Mesenteric fat pad (tissue), 1 donor: Measurements from ENCODE around the gene UBALD2. TPM values are rescaled to one million over a fixed set of nuclear protein-coding genes. Genes with fewer than 3 reads are reported as not detected.

Experiments
- DNase-seq: peaks from one replicate; pipeline ENCODE4 v3.0.0-alpha.2; 2020; ENCODE audit warnings: low spot score
- total RNA-seq: library from RNA; stranded (reverse); fragmentation: NEBNext Ultra II Directional; extraction: Animal tissue kit (Norgen Biotek cat#: 25700); gene quantifications from one replicate; pipeline ENCODE4 v1.2.1, GENCODE V29; 2021
- donor health status: DM: yes; HTN: yes; CAD: no.

UBALD2 gene
- total RNA-seq, 1 donor from 2014 or later = 59.2 TPM

DNA sequence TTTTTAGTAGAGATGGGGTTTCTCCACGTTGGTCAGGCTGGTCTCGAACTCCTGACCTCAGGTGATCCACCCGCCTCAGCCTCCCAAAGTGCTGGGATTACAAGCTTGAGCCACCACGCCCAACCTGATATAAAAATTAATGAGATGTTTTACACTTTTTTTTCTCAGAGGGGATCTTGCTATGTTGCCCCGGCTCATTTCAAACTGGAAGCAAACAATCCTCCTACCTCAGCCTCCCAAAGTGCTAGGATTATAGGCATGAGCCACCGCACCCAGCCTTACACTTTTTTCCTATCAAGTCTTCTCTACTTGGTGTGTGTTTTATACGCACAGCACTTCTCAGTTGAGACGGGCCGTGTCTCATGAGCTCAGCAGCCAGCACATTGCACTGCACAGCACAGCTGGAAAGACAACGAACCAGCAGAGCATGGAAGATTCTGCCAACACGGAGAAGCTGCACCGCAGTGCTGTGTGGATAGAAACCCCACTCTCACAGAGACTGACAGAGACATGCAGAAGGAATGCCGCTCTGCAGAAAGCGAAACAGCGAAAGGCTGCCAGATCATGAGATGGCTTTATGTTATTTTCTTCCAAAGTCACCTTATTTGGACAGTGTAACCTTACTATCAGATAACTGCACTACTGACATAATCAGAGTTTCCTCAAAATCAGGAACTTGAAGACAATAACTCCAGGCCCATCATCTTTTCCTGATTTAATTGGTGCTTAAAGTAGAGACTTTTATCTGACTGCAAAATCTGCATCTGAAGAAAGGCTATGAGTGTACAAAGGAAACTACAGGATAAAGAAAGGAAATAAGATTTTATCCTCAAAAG, 49.5 kb downstream of the UBALD2 start:
- no peak for DNase-seq

DNA sequence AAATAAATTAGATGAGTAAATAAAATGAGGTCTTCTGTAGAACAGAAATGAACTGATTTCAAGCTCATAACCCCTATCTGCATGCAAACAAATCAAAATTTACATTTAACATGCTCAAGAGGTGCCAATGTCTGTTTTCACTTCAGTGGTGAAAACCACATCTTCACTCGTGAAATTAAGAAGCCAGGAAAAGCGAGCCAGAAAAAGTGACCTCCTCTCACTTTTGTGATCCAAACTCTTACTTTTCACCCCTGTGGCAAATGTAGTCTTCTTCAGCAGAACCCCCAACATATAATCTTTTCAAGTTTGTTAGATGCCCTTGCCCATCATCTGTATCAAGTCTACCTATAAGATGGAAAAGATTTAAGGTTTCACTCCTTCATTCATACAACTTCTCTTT, 52.4 kb downstream of the UBALD2 start:
- no peak for DNase-seq

DNA sequence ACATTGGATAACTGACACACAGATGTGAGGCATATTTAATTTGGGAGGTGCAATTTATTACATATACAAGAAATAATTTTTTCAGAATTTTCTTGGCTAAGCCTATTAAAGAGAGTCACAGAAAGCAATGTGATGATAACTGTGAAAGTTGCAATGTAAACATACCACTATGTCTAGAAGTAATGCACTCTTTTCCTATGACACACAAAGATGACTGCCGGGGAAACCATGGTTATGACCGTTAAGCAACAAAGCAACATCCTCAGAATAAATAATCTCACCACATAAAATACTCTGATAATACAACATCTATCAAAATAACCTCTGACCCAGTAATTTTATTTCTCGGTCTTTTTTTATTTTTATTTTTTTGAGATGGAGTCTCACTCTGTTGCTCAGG, 53.4 kb downstream of the UBALD2 start:
- DNase-seq = no peak

Other genes with a start within 250 kb of the UBALD2 start
- gene EVPL, start 238.0 kb upstream of the UBALD2 start, total RNA-seq = 0.16 TPM
- 69.1 TPM for gene SRP68, start 192.8 kb upstream of the UBALD2 start, total RNA-seq
- gene GALR2, start 190.6 kb upstream of the UBALD2 start, total RNA-seq = not detected
- gene ZACN, start 186.2 kb upstream of the UBALD2 start, total RNA-seq = not detected
- gene EXOC7, start 161.6 kb upstream of the UBALD2 start, total RNA-seq = 117 TPM
- gene FOXJ1, start 124.1 kb upstream of the UBALD2 start, total RNA-seq = 0.16 TPM
- gene RNF157, start 24.9 kb upstream of the UBALD2 start, total RNA-seq = 28.0 TPM
- 1.3 TPM for gene QRICH2, start 42.9 kb downstream of the UBALD2 start, total RNA-seq
- 38.2 TPM for gene PRPSAP1, start 88.6 kb downstream of the UBALD2 start, total RNA-seq
- gene SPHK1, start 119.3 kb downstream of the UBALD2 start, total RNA-seq = 26.5 TPM
- gene UBE2O, start 187.8 kb downstream of the UBALD2 start, total RNA-seq = 20.4 TPM
- gene AANAT, start 202.3 kb downstream of the UBALD2 start, total RNA-seq = not detected
- gene RHBDF2, start 236.1 kb downstream of the UBALD2 start, total RNA-seq = 52.7 TPM